ENCODE results near the gene SELENOI.

- TF ChIP-seq CTCF (IDR thresholded peaks at IDR 0.05; ENCODE audit: insufficient read depth, low read depth, low read length): no peak
- TF ChIP-seq EZH2 (IDR thresholded peaks at IDR 0.05; ENCODE audit: insufficient read depth, low read length): no peak
Observed at GRCh38 chr2:26423750-26424149, 77.8 kb downstream of the SELENOI start.
